Breast epithelium (tissue), 4 donors: ENCODE data around the gene PARVB. TPM values are rescaled to one million over a fixed set of nuclear protein-coding genes. Genes with fewer than 3 reads are reported as not detected.

Experiments
- DNase-seq, 2 donors: peaks; one replicate each; pipeline ENCODE4 v3.0.0-alpha.2; 2019; ENCODE audit warnings: low spot score in 2 of 2
- H3K27ac ChIP-seq, 2 donors: fragments of 200-600 bp; sonication (generic) in 1 of 2; one replicate each; pipeline ENCODE4 v1.5.1; 2016 to 2019; ENCODE audit warnings: mild to moderate bottlenecking in 1 of 2
- H3K27me3 ChIP-seq, 2 donors: fragments of 200-600 bp; sonication (generic) in 1 of 2; one replicate each; pipeline versions ENCODE4 v1.5.1 to v1.6.0; 2017 to 2019; ENCODE audit warnings: control low read depth in 1 of 2, mild to moderate bottlenecking in 1 of 2
- H3K36me3 ChIP-seq: fragments of 200-600 bp; one replicate; pipeline ENCODE4 v1.5.1; 2019
- H3K4me1 ChIP-seq, 2 donors: fragments of 200-600 bp; sonication (generic); one replicate each; pipeline ENCODE4 v1.5.1; 2016 to 2019; ENCODE audit warnings: control low read depth in 1 of 2
- H3K4me3 ChIP-seq, 3 donors: fragments of 200-600 bp; sonication (generic); 1 replicate in 2 of 3; 2 replicates in 1 of 3; pipeline ENCODE4 v1.5.1; 2016 to 2019; ENCODE audit warnings: mild to moderate bottlenecking in 3 of 3, moderate library complexity in 2 of 3
- H3K9me3 ChIP-seq, 2 donors: fragments of 200-600 bp; sonication (generic) in 1 of 2; one replicate each; pipeline ENCODE4 v1.5.1; 2016 to 2019; ENCODE audit warnings: control low read depth in 1 of 2
- CTCF ChIP-seq, 3 donors: fragments of 450-650 bp; IDR thresholded peaks; one replicate each; pipeline ENCODE4 v1.5.1; 2016 to 2017; ENCODE audit warnings: antibody characterized with exemption in 3 of 3, mild to moderate bottlenecking in 3 of 3, moderate library complexity in 3 of 3
- POLR2A ChIP-seq: fragments of 450-650 bp; IDR thresholded peaks from one replicate; pipeline ENCODE4 v1.6.1; 2016; ENCODE audit warnings: antibody characterized with exemption, mild to moderate bottlenecking, moderate library complexity
- POLR2AphosphoS5 ChIP-seq, 3 donors: sonication (generic); formaldehyde crosslinking; IDR thresholded peaks; one replicate each; pipeline ENCODE4 v1.6.1; 2017; ENCODE audit warnings: antibody characterized with exemption in 3 of 3
- intact Hi-C: fragments of 100-400 bp; cut with DNase I; formaldehyde crosslinking; loops from one replicate; pipeline ENCODE4 v1.15.1; 2023; ENCODE audit warnings: low total_unique reads
- total RNA-seq, 3 donors: library from RNA; depleted of rRNA; stranded (reverse); fragments of >200 nt; gene quantifications; one replicate each; pipeline ENCODE4 v1.1.0, GENCODE V29; 2016

Gene PARVB
- total RNA-seq, 3 donors from 2014 or later = 12.3 to 57.6 (median 21.6) TPM

- H3K4me3 ChIP-seq = no peak overlapping the region
- H3K27me3 ChIP-seq = peaks cover 0 to 5% of the 10 kb centered on the region in 2 donors
- no peaks in the 10 kb centered on the region for H3K4me1 ChIP-seq
- intact Hi-C loops = no loop called here
- H3K36me3 ChIP-seq = no peaks in the 10 kb centered on the region
- no peak for DNase-seq
- H3K9me3 ChIP-seq = no peaks in the 10 kb centered on the region
- TF ChIP-seq CTCF (IDR thresholded peaks at IDR 0.05) = no peak
- no peak for TF ChIP-seq POLR2A
- TF ChIP-seq POLR2AphosphoS5 (IDR thresholded peaks at IDR 0.05) = no peak
- no peak overlapping the region for H3K27ac ChIP-seq
Measured at GRCh38 chr22:44092636-44093220, 68.6 kb downstream of the PARVB start.

GRCh38 chr22:44093791-44094190 is 69.7 kb downstream of the PARVB start:
- no peaks in the 10 kb centered on the region for H3K36me3 ChIP-seq
- TF ChIP-seq POLR2AphosphoS5 (IDR thresholded peaks at IDR 0.05) (no peak), CTCF (IDR thresholded peaks at IDR 0.05) (no peak), POLR2A (no peak)
- intact Hi-C loops = no loop called here
- no peaks in the 10 kb centered on the region for H3K9me3 ChIP-seq
- H3K27me3 ChIP-seq = peaks cover 0 to 5% of the 10 kb centered on the region in 2 donors
- no peak for DNase-seq
- H3K4me1 ChIP-seq = no peaks in the 10 kb centered on the region
- H3K27ac ChIP-seq = no peak overlapping the region
- no peak overlapping the region for H3K4me3 ChIP-seq

GRCh38 chr22:44094751-44095302 is 70.7 kb downstream of the PARVB start:
- H3K9me3 ChIP-seq = no peaks in the 10 kb centered on the region
- H3K36me3 ChIP-seq = no peaks in the 10 kb centered on the region
- intact Hi-C loops = no loop called here
- H3K27ac ChIP-seq = no peak overlapping the region
- no peak overlapping the region for H3K4me3 ChIP-seq
- no peak for TF ChIP-seq POLR2A
- no peak for TF ChIP-seq POLR2AphosphoS5 (IDR thresholded peaks at IDR 0.05)
- TF ChIP-seq CTCF (IDR thresholded peaks at IDR 0.05) = no peak
- no peaks in the 10 kb centered on the region for H3K4me1 ChIP-seq
- no peak for DNase-seq
- H3K27me3 ChIP-seq = peaks cover 0 to 5% of the 10 kb centered on the region in 2 donors

- TF ChIP-seq POLR2A = no peak
- no peak for TF ChIP-seq CTCF (IDR thresholded peaks at IDR 0.05)
- no peak for TF ChIP-seq POLR2AphosphoS5 (IDR thresholded peaks at IDR 0.05)
- Histone ChIP-seq H3K27me3 (peaks cover 0 to 5% of the 10 kb centered on the region in 2 donors), H3K4me1 (no peaks in the 10 kb centered on the region), H3K36me3 (no peaks in the 10 kb centered on the region), H3K4me3 (no peak overlapping the region), H3K27ac (no peak overlapping the region), H3K9me3 (no peaks in the 10 kb centered on the region)
- no peak for DNase-seq
- intact Hi-C loops = no loop called here
Measured at GRCh38 chr22:44096736-44097135, 72.6 kb downstream of the PARVB start.

- no peak overlapping the region for H3K27ac ChIP-seq
- intact Hi-C loops = no loop called here
- no peak overlapping the region for H3K4me3 ChIP-seq
- no peaks in the 10 kb centered on the region for H3K9me3 ChIP-seq
- H3K27me3 ChIP-seq = peaks cover 0 to 5% of the 10 kb centered on the region in 2 donors
- no peaks in the 10 kb centered on the region for H3K36me3 ChIP-seq
- DNase-seq = no peak
- no peak for TF ChIP-seq POLR2A
- no peak for TF ChIP-seq CTCF (IDR thresholded peaks at IDR 0.05)
- TF ChIP-seq POLR2AphosphoS5 (IDR thresholded peaks at IDR 0.05) = no peak
- H3K4me1 ChIP-seq = no peaks in the 10 kb centered on the region
Measured at GRCh38 chr22:44097263-44098020, 73.3 kb downstream of the PARVB start.
